22Rv1 (cell line): Measurements from ENCODE around the gene KRT2.

Source experiments
- H3K27ac ChIP-seq: fragments of 450-650 bp; 2 replicates; pipeline ENCODE4 v1.5.1; 2017
- CTCF ChIP-seq: fragments of 450-650 bp; IDR thresholded peaks from 2 replicates; pipeline ENCODE4 v1.5.1; 2017; ENCODE audit warnings: mild to moderate bottlenecking
- ZFX ChIP-seq: fragments of 450-650 bp; IDR thresholded peaks from 2 replicates; pipeline ENCODE4 v1.6.1; 2017; ENCODE audit warnings: antibody characterized with exemption, borderline replicate concordance

Gene KRT2

GRCh38 chr12:52677671-52678070 lies 25.7 kb upstream of the KRT2 start:
- H3K27ac ChIP-seq, result no peak overlapping the region
- TF ChIP-seq ZFX, result no peak
- no peak for TF ChIP-seq CTCF

GRCh38 chr12:52677126-52677525 lies 25.1 kb upstream of the KRT2 start:
- H3K27ac ChIP-seq, result no peak overlapping the region
- TF ChIP-seq CTCF, result no peak
- TF ChIP-seq ZFX, result no peak

GRCh38 chr12:52676163-52676562 lies 24.2 kb upstream of the KRT2 start:
- H3K27ac ChIP-seq, result no peak overlapping the region
- TF ChIP-seq CTCF (no peak), ZFX (no peak)

GRCh38 chr12:52675301-52675701 lies 23.3 kb upstream of the KRT2 start:
- TF ChIP-seq ZFX (no peak), CTCF (no peak)
- no peak overlapping the region for H3K27ac ChIP-seq

- no peak overlapping the region for H3K27ac ChIP-seq
- TF ChIP-seq CTCF (no peak), ZFX (no peak)
Measured at GRCh38 chr12:52674433-52674775, 22.4 kb upstream of the KRT2 start.

GRCh38 chr12:52673713-52674432 lies 21.9 kb upstream of the KRT2 start:
- no peak overlapping the region for H3K27ac ChIP-seq
- no peak for TF ChIP-seq CTCF
- no peak for TF ChIP-seq ZFX

GRCh38 chr12:52673217-52673616 lies 21.2 kb upstream of the KRT2 start:
- no peak for TF ChIP-seq ZFX
- TF ChIP-seq CTCF, result no peak
- no peak overlapping the region for H3K27ac ChIP-seq
